ENCODE measurements around the gene FAAP24.
"Not testable (repeated sequence)": the region's sequence is repeated elsewhere in the genome, so short reads cannot be mapped to it uniquely, and the experiment has no call there.

Gene FAAP24, protein sequence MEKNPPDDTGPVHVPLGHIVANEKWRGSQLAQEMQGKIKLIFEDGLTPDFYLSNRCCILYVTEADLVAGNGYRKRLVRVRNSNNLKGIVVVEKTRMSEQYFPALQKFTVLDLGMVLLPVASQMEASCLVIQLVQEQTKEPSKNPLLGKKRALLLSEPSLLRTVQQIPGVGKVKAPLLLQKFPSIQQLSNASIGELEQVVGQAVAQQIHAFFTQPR

DNA sequence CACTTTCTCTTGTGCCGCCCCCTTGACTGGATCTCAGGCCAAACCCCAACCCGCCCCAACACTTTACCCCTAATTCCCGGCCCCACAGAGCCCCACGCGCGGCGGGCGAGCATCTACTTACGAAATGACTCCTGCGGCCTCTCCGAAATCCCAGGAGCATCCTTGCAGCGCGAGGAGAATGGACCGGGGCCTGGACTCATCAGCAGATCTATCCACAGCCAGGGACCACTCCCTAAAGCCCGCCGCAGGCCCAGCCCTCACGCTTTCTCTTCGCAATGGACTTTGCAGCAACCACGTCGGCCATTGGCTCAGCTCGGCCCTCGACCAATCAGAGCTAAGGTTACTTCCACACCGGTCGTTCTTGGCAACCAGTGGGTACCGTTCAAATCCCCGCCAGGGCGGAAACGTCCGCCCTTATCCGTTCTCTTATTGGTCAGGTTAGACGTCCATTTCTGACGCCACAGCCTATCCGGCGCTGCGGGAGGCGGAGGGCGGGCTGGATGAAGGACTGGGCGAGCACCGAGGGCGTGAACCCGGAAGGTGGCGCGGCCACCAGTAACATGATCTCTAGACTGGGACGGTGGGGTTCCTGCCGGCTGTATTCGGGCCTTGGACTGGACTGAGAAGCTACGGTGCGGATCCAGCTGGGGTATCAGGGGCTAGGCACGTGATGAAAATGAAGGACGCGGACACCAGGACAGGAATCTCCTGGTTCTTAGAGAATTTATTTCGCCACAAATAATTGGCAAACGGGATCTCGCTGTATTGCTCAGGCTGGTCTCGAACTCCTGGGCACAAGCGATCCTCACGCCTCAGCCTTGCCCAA is at the start of gene FAAP24, which contains the start of gene CEP89:
Gene FAAP24, plus strand, starts transcription at position 528 of the 826 bp plus-strand sequence. CDS start 955 bp downstream, outside the sequence.
Gene CEP89, minus strand, starts transcription at position 244 of the 826 bp plus-strand sequence. Its CDS starts 84 bp downstream, at position 160.
- DNase-seq (ENCODE audit: low read depth in 1 of 2, low spot score in 1 of 2) = peak; percentile 95 to 97

GRCh38 chr19:32924200-32924599 is 47.8 kb upstream of the FAAP24 start:
- DNase-seq (ENCODE audit: low read depth in 1 of 2, low spot score in 1 of 2) = no peak

DNA sequence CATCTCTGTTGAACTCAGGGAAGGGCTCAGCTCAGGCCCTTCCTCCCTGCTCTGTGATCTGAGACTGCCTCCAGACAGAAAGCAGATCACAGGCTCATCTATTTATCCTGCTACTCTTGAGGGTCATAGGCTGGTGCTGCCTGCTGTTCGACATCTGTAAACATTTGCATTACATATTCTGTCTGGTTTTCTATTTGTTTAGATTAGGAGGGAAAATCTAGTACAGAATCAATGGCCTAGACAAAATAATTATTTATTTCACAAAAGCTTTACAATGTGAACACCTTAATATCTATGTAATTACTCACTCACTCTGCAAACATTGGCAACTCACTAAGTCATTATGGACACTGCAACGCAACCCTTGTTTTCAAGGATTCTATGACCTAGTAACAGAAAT is 43.2 kb upstream of the FAAP24 start:
- no peak for DNase-seq (ENCODE audit: low read depth in 1 of 2, low spot score in 1 of 2)

- DNase-seq (ENCODE audit: low read depth in 1 of 2, low spot score in 1 of 2) = no peak
Measured at GRCh38 chr19:32930567-32930966, 41.5 kb upstream of the FAAP24 start.

- DNase-seq (ENCODE audit: low read depth in 1 of 2, low spot score in 1 of 2) = no peak
Measured at GRCh38 chr19:32933571-32933970, 38.5 kb upstream of the FAAP24 start.

GRCh38 chr19:32935629-32936028 is 36.4 kb upstream of the FAAP24 start:
- no peak for DNase-seq (ENCODE audit: low read depth in 1 of 2, low spot score in 1 of 2)

- DNase-seq (ENCODE audit: low read depth in 1 of 2, low spot score in 1 of 2) = no peak
Measured at GRCh38 chr19:32936065-32936464, 36.0 kb upstream of the FAAP24 start.

DNA sequence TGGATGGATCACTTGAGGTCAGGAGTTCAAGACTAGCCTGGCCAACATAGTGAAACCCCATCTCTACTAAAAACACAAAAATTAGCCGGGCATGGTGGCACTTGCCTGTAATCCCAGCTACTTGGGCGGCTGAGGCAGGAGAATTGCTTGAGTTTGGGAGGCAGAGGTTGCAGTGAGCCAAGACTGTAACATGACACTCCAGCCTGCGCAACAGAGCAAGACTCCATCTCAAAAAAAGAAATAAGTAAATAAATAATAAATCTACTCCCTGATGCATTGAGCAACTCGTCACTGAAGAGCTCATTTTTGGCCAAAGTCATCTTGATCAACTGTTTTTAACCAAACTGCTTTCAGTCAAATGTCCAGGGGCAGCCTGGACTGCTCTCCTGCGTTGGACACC is 30.8 kb upstream of the FAAP24 start:
- not testable (repeated sequence) for DNase-seq (ENCODE audit: low read depth in 1 of 2, low spot score in 1 of 2)

- DNase-seq (ENCODE audit: low read depth in 1 of 2, low spot score in 1 of 2) = no peak
Measured at GRCh38 chr19:32945260-32945659, 26.8 kb upstream of the FAAP24 start.

GRCh38 chr19:32966750-32967149 is 5.3 kb upstream of the FAAP24 start:
- DNase-seq (ENCODE audit: low read depth in 1 of 2, low spot score in 1 of 2) = no peak

DNA sequence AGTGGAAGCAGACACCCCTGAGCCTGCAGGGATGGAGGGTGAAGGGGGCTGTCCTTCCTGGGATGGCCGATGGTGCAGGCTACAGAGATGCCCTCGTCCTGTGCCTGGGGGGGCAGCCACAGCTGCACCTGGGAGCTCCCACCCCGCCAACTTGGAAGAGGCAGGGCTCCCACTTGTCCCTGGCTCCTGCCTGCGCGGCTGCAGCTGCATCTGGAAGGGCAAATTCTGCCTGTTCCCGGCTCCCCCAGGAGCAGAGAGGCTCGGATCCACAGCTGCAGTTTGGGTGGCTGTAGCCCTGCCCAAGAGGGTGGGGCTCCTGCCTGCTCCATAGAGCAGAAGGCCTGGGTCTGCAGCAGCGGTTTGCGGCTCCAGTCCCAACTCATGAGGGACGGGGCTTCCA is 2.5 kb upstream of the FAAP24 start:
- DNase-seq (ENCODE audit: low read depth in 1 of 2, low spot score in 1 of 2) = no peak

DNA sequence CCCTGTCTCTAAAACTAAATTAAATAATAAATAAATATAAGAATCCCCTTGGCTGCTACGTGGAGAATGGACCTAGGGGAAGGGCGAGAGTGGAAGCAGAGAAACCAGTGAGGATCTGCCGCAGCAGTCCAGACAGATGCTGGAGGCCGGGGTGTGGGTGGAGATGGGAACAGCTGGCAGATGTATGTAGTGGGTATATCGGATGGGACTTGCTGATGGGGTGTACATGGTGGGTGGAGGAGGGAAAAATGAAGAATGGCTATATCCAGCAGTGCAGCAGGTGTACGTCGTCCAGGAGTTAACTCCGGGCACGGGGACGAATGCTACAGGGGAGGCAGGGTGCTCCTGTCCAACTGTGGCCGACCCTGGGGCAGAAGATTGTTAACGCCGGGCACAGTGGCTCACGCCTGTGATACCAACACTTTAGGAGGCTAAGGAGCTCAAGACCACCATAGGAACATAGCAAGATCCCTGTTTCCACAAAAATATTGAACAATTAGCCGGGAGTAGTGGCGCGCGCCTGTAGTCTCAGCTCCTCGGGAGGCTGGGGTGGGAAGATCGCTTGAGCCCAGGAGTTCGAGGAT is 938 bp upstream of the FAAP24 start:
- DNase-seq (ENCODE audit: low read depth in 1 of 2, low spot score in 1 of 2) = no peak

DNA sequence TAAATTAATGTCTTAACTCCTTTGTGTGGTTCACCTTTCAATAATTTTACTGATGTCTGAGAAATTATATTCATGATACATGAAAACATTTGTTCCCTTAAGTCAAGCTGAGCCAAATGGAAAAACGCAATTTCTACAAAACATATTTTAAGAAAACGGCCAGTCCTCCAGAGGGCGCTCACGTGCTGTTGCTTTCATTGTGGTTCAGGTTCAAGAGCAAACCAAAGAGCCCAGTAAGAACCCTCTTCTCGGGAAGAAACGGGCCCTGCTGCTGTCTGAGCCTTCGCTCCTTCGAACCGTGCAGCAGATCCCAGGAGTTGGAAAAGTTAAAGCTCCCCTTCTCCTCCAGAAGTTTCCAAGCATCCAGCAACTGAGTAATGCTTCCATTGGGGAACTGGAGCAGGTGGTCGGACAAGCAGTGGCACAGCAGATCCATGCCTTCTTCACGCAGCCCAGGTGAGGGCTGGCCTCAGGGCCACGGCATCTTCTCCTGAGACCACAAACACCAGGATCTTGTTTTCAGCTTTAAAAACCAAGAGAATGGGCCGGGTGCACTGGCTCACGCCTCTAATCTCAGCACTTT is 4.3 kb downstream of the FAAP24 start:
- peak; percentile 22 to 55 for DNase-seq (ENCODE audit: low read depth in 1 of 2, low spot score in 1 of 2)

GRCh38 chr19:32977280-32977679 is 5.2 kb downstream of the FAAP24 start:
- DNase-seq (ENCODE audit: low read depth in 1 of 2, low spot score in 1 of 2) = no peak

- DNase-seq (ENCODE audit: low read depth in 1 of 2, low spot score in 1 of 2) = not testable (repeated sequence)
Measured at GRCh38 chr19:32977813-32978212, 5.8 kb downstream of the FAAP24 start.

GRCh38 chr19:32979807-32980206 is 7.8 kb downstream of the FAAP24 start:
- not testable (repeated sequence) for DNase-seq (ENCODE audit: low read depth in 1 of 2, low spot score in 1 of 2)

GRCh38 chr19:32982488-32982887 is 10.4 kb downstream of the FAAP24 start:
- not testable (repeated sequence) for DNase-seq (ENCODE audit: low read depth in 1 of 2, low spot score in 1 of 2)

DNA sequence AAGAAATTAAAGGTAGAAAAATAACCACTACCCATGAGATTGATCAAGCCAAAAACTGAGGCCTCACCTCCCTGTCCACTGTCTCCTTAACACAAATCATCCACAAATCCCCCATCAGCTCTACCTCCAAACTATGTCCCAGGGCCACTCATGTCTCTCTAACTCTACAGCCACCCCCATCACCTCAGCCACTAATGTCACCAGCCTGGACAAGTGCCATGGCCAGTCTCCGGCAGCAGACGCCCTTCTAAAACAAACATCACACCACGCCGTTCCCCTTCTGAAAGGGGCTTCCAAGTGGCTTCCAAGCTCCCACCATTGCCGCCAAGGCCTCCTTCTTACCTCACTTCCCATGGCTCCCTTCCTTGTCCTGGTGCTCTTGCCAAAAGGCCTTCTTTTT is 16.2 kb downstream of the FAAP24 start:
- DNase-seq (ENCODE audit: low read depth in 1 of 2, low spot score in 1 of 2) = not testable (repeated sequence)

DNA sequence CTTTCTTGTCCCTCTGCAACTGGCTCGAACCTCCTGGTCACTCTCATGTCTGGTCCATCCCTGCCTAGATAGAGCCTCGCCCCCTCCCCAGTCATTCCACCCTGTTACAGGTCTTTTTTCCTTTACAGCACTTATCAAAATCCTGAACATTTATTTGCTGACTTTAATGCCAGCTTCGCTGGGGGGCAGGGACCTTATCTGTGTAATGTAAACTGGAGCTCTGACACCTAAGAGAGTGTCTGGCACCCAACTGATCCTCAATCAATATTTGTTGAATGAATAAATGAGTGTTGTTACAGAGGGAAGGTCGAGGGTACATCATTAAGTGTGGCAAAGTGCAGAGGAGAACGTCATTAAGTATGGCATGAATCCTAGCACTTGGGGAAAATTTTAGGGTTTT is 16.7 kb downstream of the FAAP24 start:
- DNase-seq (ENCODE audit: low read depth in 1 of 2, low spot score in 1 of 2) = no peak

- DNase-seq (ENCODE audit: low read depth in 1 of 2, low spot score in 1 of 2) = not testable (repeated sequence)
Measured at GRCh38 chr19:32995966-32996365, 23.9 kb downstream of the FAAP24 start.

DNA sequence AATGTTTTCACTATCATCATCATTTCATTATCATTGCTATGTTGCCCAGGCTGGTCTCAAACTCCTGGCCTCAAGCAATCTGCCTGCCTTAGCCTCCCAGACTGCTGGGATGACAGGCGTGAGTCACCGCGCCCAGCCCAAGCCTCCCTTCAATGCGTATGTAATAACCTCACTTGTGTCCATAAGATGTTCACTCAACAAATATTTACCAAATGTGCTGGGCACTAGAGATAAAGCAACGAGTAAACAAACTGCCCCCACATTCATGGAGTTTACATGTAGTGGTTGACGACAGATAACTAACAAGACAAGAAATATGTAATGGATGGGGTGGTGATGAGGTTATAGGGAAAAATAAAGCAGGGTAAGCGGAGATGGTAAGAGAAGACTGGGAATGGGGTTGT is 25.0 kb downstream of the FAAP24 start:
- not testable (repeated sequence) for DNase-seq (ENCODE audit: low read depth in 1 of 2, low spot score in 1 of 2)

Measured in stimulated activated CD4-positive, alpha-beta T cell treated with anti-CD3 and anti-CD28 coated beads, Interleukin-15, amount 100 ng/mL, for 1 hour (primary cell).